Fibroblast of lung (primary cell): ENCODE measurements around the gene DCK. TPM values are rescaled to one million over a fixed set of nuclear protein-coding genes. Genes with fewer than 3 reads are reported as not detected.
A peak's percentile ranks its signal among the peaks of the same experiment; 100 is the strongest.

Experiments
- DNase-seq, 2 donors: peaks; one replicate each; pipeline versions ENCODE4 v3.0.0 to v3.0.0-alpha.2; 2010; ENCODE audit warnings: low read depth in 2 of 2
- H2AFZ ChIP-seq: 2 replicates; pipeline ENCODE4 v1.5.1; 2012; ENCODE audit warnings: low read length, control low read depth, inconsistent platforms
- H3K27ac ChIP-seq: 2 replicates; pipeline ENCODE4 v1.5.1; 2011; ENCODE audit warnings: low read length, control low read depth; ENCODE audit not compliant: insufficient read depth
- H3K27me3 ChIP-seq: 2 replicates; pipeline ENCODE4 v1.5.1; 2011; ENCODE audit warnings: mild to moderate bottlenecking, low read length; ENCODE audit not compliant: control insufficient read depth, insufficient read depth
- H3K36me3 ChIP-seq: 2 replicates; pipeline ENCODE4 v1.5.1; 2011; ENCODE audit warnings: low read length; ENCODE audit not compliant: control insufficient read depth, insufficient read depth
- H3K4me1 ChIP-seq: 2 replicates; pipeline ENCODE4 v1.5.1; 2011; ENCODE audit warnings: low read length; ENCODE audit not compliant: control insufficient read depth, insufficient read depth; ENCODE audit errors: extremely low read depth
- H3K4me2 ChIP-seq: 2 replicates; pipeline ENCODE4 v1.5.1; 2011; ENCODE audit warnings: low read length, control low read depth; ENCODE audit not compliant: insufficient read depth; ENCODE audit errors: extremely low read depth
- H3K4me3 ChIP-seq, 4 experiments: fragments of 200-600 bp in 1 of 4; sonication (generic) in 1 of 4; replicated peaks in 1 of 4; 2 replicates each; pipeline ENCODE4 v1.5.1; 2011 to 2016; ENCODE audit warnings: low read length in 4 of 4, low read depth in 3 of 4, mild to moderate bottlenecking in 3 of 4, control low read depth in 2 of 4, inconsistent platforms in 1 of 4, mixed read lengths in 1 of 4; ENCODE audit not compliant: insufficient read depth in 1 of 4; ENCODE audit errors: control extremely low read depth in 1 of 4
- H3K79me2 ChIP-seq: 2 replicates; pipeline ENCODE4 v1.5.1; 2012; ENCODE audit warnings: mild to moderate bottlenecking, low read length, inconsistent platforms; ENCODE audit not compliant: control insufficient read depth, insufficient read depth
- H3K9ac ChIP-seq: 2 replicates; pipeline ENCODE4 v1.5.1; 2011; ENCODE audit warnings: mild to moderate bottlenecking, low read length, control low read depth; ENCODE audit not compliant: insufficient read depth
- H3K9me3 ChIP-seq: 2 replicates; pipeline ENCODE4 v1.5.1; 2012; ENCODE audit warnings: low read depth, low read length; ENCODE audit not compliant: control insufficient read depth, insufficient read depth
- H4K20me1 ChIP-seq: 2 replicates; pipeline ENCODE4 v1.5.1; 2011; ENCODE audit warnings: low read length; ENCODE audit not compliant: control insufficient read depth, insufficient read depth; ENCODE audit errors: extremely low read depth
- CTCF ChIP-seq, 2 donors: IDR thresholded peaks in 1 of 2; conservative IDR thresholded peaks in 1 of 2; 1 replicate in 1 of 2; 2 replicates in 1 of 2; pipeline ENCODE4 v1.5.1; 2011 to 2012; ENCODE audit warnings: low read length in 2 of 2, control low read depth in 1 of 2, inconsistent platforms in 1 of 2, low read depth in 1 of 2, mild to moderate bottlenecking in 1 of 2
- EZH2 ChIP-seq: IDR thresholded peaks from 2 replicates; pipeline ENCODE4 v1.5.1; 2012; ENCODE audit warnings: low read length, control low read depth, mild to moderate bottlenecking; ENCODE audit errors: missing control alignments
- polyA plus RNA-seq, 2 donors: library from polyadenylated mRNA; depleted of rRNA in 1 of 2; stranded (reverse) in 1 of 2; unstranded in 1 of 2; fragments of >200 nt; gene quantifications; 2 replicates each; pipeline ENCODE4 v1.2.1, GENCODE V29; 2011 to 2012; ENCODE audit warnings: missing spikeins in 1 of 2
- total RNA-seq: library from RNA; depleted of rRNA; stranded (reverse); fragments of >200 nt; gene quantifications from 2 replicates; pipeline ENCODE4 v1.2.1, GENCODE V29; 2014

The DCK gene
- total and polyA plus RNA-seq, 2 donors (not counting 1 experiment from before 2014, with no cell fraction given) = 12.2 to 18.4 TPM

GRCh38 chr4:70946939-70947338, 46.5 kb upstream of the DCK start:
- Histone ChIP-seq H3K9ac (no peak overlapping the region), H3K27me3 (no peaks in the 10 kb centered on the region), H3K79me2 (peaks cover 33% of the 10 kb centered on the region), H3K27ac (no peak overlapping the region), H4K20me1 (no peaks in the 10 kb centered on the region), H3K4me3 (no peak overlapping the region), H3K9me3 (no peaks in the 10 kb centered on the region), H2AFZ (no peak overlapping the region), H3K36me3 (no peaks in the 10 kb centered on the region), H3K4me1 (no peaks in the 10 kb centered on the region), H3K4me2 (no peak overlapping the region)
- no peak for DNase-seq
- TF ChIP-seq CTCF (conservative IDR thresholded peaks at IDR 0.05 in 1 of 2, IDR thresholded peaks at IDR 0.05 in 1 of 2; ENCODE audit: low read depth in 1 of 2, low read length in 2 of 2) (no peak), EZH2 (no peak)

DNA sequence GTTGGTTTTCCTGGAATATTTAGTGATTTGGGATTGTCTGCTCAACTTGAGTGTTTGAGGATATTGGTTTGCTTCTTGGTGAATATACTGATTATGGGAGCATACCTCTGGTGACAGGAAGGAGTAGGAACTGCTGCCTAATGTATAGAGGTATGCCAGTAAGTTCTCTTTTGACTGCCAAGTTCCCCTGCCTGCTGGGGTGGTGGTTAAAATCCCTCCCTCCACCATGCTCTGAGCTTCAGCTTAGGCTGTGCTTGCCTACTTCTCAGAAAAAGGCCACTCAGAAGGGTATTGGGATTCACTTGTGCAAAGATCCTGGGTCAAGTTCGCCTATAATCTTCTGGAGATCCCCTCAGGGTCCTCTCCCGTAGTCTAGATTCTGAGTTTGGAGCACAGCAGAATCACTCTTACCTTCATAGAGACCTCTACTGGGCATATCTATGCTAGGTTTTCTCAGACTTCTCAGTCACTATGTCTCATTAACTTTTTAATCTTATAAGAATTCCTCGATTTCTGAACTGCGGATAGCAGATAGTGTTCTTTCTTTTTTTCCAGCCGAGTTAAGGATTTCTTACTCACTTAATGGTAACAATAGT, 44.7 kb upstream of the DCK start:
- Histone ChIP-seq H2AFZ (no peak overlapping the region), H3K79me2 (peaks cover 33% of the 10 kb centered on the region), H3K4me3 (no peak overlapping the region), H3K9me3 (no peaks in the 10 kb centered on the region), H3K36me3 (no peaks in the 10 kb centered on the region), H3K4me1 (no peaks in the 10 kb centered on the region), H4K20me1 (no peaks in the 10 kb centered on the region), H3K27ac (no peak overlapping the region), H3K9ac (no peak overlapping the region), H3K4me2 (no peak overlapping the region), H3K27me3 (no peaks in the 10 kb centered on the region)
- DNase-seq = no peak
- no peak for TF ChIP-seq CTCF (conservative IDR thresholded peaks at IDR 0.05 in 1 of 2, IDR thresholded peaks at IDR 0.05 in 1 of 2; ENCODE audit: low read depth in 1 of 2, low read length in 2 of 2)
- TF ChIP-seq EZH2 = no peak

DNA sequence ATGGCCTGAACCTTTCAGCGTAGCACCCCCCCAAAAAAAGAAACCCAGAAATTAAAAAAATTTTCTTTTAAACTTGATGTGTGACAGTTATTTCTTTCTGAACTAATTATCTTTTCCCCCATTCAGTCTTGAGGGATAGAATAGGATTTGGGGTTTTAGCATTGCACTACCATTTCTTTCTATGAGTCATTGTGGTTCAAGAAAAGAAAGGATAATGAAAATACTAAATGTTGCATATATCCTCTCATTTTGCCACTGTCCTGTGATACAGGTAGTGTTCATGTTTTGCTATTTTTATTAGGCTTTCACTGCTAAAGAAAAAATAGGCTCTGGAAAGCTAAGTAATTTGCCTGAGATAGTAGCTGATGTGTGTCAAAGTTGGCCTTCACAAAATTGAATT, 39.4 kb upstream of the DCK start:
- Histone ChIP-seq H2AFZ (no peak overlapping the region), H3K4me1 (peaks cover 5% of the 10 kb centered on the region), H4K20me1 (no peaks in the 10 kb centered on the region), H3K9ac (no peak overlapping the region), H3K9me3 (no peaks in the 10 kb centered on the region), H3K79me2 (peaks cover 22% of the 10 kb centered on the region), H3K4me3 (no peak overlapping the region), H3K27me3 (no peaks in the 10 kb centered on the region), H3K4me2 (no peak overlapping the region), H3K36me3 (no peaks in the 10 kb centered on the region), H3K27ac (no peak overlapping the region)
- peak in 1 of 2 donors; percentile 39 for DNase-seq
- no peak for TF ChIP-seq CTCF (conservative IDR thresholded peaks at IDR 0.05 in 1 of 2, IDR thresholded peaks at IDR 0.05 in 1 of 2; ENCODE audit: low read depth in 1 of 2, low read length in 2 of 2)
- TF ChIP-seq EZH2 = no peak
